Upper lobe of left lung (tissue), 4 donors: Measurements from ENCODE around the gene EWSR1.

Source experiments
- EP300 ChIP-seq, 4 donors: sonication (generic); formaldehyde crosslinking; IDR thresholded peaks; one replicate each; pipeline ENCODE4 v1.5.1; 2017; ENCODE audit warnings: antibody characterized with exemption in 4 of 4, control low read depth in 2 of 4
- POLR2A ChIP-seq, 4 donors: fragments of 450-650 bp; IDR thresholded peaks; one replicate each; pipeline ENCODE4 v1.5.1; 2016 to 2017; ENCODE audit warnings: antibody characterized with exemption in 4 of 4, mild to moderate bottlenecking in 2 of 4
- POLR2AphosphoS5 ChIP-seq, 2 donors: sonication (generic); formaldehyde crosslinking; IDR thresholded peaks; one replicate each; pipeline ENCODE4 v1.5.1; 2017; ENCODE audit warnings: antibody characterized with exemption in 2 of 2
- TF ChIP-seq, protein P1 (sequence below), 6 experiments: fragments of 450-650 bp in 4 of 6; fragments of 200-600 bp in 2 of 6; sonication (generic) in 2 of 6; IDR thresholded peaks; one replicate each; pipeline ENCODE4 v1.5.1; 2016 to 2019; ENCODE audit warnings: antibody characterized with exemption in 6 of 6

DNA sequence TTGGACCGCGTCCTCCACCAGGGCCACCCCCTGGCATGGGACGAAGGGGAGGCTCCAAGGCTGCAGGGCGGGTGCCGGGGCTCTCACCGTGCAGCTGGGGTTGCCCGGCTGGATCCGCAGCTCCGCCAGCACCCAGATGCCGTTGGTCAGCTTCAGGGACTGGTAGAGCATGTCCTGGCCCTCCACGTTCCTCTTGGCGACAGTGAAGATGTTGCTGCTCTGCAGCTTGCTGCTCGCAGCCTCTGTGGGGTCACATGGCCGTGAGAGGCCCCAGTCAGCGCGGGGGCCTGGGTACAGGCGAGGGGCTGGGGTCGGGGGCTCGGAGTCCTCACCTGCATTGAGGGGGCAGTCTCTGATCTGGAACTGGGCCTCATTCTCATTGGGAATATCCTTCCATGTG is 62.2 kb downstream of the EWSR1 start:
- TF ChIP-seq EP300 (IDR thresholded peaks at IDR 0.05) (no peak), POLR2A (IDR thresholded peaks at IDR 0.05) (no peak), POLR2AphosphoS5 (IDR thresholded peaks at IDR 0.05) (no peak)
- TF ChIP-seq, protein P1, sequence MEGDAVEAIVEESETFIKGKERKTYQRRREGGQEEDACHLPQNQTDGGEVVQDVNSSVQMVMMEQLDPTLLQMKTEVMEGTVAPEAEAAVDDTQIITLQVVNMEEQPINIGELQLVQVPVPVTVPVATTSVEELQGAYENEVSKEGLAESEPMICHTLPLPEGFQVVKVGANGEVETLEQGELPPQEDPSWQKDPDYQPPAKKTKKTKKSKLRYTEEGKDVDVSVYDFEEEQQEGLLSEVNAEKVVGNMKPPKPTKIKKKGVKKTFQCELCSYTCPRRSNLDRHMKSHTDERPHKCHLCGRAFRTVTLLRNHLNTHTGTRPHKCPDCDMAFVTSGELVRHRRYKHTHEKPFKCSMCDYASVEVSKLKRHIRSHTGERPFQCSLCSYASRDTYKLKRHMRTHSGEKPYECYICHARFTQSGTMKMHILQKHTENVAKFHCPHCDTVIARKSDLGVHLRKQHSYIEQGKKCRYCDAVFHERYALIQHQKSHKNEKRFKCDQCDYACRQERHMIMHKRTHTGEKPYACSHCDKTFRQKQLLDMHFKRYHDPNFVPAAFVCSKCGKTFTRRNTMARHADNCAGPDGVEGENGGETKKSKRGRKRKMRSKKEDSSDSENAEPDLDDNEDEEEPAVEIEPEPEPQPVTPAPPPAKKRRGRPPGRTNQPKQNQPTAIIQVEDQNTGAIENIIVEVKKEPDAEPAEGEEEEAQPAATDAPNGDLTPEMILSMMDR (IDR thresholded peaks at IDR 0.05): no peak
